HS-5 (cell line): ENCODE results near the gene BCAS3.

Experiments used
- DNase-seq: peaks from one replicate; pipeline ENCODE4 v3.0.0-alpha.2; 2012; ENCODE audit warnings: low read depth

Gene BCAS3

GRCh38 chr17:61072648-61073047 is 395.0 kb downstream of the BCAS3 start:
- no peak for DNase-seq

GRCh38 chr17:61073131-61073530 is 395.5 kb downstream of the BCAS3 start:
- no peak for DNase-seq

DNA sequence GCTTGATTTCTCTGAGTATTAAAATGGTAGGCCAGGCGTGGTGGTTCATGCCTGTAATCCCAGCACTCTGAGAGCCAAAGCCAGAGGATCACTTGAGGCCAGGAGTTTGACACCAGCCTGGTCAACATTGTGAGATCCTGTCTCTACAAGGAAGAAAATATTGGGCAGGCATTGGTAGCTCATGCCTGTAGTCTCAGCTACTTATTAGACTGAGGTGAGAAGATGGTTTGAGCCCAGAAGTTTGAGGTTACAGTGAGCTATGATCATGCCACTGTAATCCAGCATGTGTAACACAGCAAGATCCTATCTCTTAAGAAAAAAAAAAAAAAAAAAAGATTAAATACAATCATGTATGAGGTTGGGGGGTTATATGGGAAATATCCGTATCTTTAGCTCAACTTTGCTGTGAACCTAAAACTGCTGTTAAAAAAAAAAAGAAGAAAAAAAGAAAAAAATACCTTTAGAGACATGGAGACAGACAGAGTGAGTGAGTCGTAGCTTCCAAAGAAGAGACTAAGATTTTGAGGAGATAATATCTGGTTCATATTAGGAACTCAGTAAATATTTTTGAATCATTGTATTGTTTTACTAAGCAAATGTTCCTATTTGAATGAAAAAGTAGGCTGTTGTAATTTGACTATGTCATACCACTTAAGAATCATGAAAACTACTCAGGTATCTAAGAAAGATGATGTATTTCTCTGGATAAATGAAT is 396.3 kb downstream of the BCAS3 start:
- DNase-seq, result no peak

- no peak for DNase-seq
These were observed 398.3 kb downstream of the BCAS3 start for GRCh38 chr17:61075988-61076387.

- DNase-seq, result no peak
These were observed 399.0 kb downstream of the BCAS3 start for GRCh38 chr17:61076621-61077031.

- no peak for DNase-seq
These were observed 404.3 kb downstream of the BCAS3 start for GRCh38 chr17:61081959-61082358.

GRCh38 chr17:61084260-61084659 is 406.6 kb downstream of the BCAS3 start:
- no peak for DNase-seq

GRCh38 chr17:61087024-61087423 is 409.4 kb downstream of the BCAS3 start:
- no peak for DNase-seq

GRCh38 chr17:61088556-61088955 is 410.9 kb downstream of the BCAS3 start:
- DNase-seq, result no peak

DNA sequence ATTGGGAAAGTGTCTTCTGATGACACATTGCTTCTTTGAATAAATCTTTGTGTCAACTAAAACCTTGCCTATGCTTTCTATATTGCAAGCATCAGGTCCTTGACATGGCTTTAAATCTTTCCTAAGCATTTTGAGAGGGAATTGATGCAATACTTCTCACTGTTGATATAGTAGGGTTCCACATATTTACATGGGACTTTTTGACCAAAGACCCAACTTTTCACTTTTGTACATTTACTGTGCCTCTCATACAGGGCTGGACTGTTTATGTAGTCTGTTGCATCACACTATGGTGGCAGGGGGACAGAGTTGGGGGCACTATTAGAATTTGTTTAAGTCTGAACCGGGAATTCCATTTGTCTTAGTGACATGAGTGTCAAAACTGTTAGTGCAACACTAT is 413.4 kb downstream of the BCAS3 start:
- DNase-seq, result no peak

DNA sequence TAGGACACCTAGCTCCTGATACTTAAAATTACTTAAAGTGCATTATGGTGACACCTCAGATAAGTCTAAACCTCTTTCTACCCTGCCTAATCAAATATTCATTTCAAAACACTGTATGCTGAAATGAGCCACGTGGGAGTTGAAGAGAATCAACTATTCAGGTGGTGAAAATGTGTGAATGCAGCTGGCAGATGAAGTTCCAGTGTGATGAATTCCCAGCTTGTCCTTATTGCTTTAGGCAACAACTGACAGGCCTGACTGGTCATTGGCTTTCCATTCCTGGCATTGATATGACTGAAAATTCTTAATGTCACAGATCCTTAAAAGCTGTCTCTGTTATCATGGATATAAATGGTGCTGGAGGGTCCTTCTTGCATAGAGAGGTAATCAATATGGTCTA is 420.1 kb downstream of the BCAS3 start:
- no peak for DNase-seq

- DNase-seq, result no peak
These were observed 428.7 kb downstream of the BCAS3 start for GRCh38 chr17:61106354-61106753.

GRCh38 chr17:61116577-61116976 is 438.9 kb downstream of the BCAS3 start:
- no peak for DNase-seq

DNA sequence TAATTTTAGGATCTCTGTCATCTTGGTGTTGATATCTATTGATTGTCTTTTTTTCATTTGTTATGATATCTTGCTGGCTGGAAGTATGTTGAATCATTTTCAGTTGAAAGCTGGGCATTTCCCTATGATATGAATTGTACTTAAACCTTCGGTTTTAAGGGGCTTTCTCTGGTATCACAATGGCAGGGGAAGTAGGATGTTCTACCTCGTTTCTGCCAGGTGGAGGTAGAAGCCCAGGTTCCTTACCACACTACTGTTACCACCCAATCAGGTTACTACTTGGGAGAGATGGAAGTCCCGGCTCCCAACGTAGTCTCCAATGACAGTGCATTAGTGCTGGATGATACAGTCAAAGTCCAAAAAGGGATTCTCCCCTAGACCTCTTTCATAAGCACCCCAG is 440.3 kb downstream of the BCAS3 start:
- no peak for DNase-seq

DNA sequence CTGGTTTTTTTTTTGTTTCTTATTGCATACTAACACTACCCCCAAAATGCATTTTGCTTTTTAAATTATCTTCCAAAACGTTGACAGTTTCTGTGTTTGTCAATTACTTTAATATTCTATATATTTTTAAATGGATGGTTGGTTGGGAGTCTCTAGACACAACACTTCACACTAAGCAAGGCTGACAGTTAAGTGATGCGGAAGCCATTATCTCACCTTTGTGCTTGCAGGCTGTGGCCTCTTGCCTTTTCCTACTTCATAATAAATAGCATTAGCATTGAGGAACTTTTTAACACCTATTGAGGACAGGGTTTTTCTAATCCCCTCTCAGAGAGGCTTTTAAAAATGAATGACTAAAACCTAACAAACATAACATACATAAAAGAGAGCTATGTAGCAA is 441.2 kb downstream of the BCAS3 start:
- DNase-seq, result no peak

GRCh38 chr17:61122326-61122913 is 444.8 kb downstream of the BCAS3 start:
- DNase-seq, result no peak

DNA sequence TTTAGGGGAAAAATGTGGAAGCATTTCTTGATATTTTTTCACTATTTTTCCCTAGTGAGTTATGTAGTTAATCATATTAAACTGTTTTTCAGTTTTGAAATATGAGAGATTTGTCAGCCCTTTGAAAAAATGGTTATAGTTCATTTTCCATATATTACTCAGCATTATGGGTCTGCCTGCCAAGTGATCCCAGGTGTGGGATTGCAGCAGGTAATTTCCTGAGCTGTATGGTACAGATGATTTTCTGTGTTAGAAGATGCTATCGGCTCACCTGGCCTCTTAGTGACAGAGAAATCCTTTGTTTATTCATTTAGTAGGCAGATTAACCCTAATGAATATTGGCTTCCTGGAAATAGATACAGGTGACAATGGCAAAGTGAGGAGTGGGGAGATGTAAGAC is 446.9 kb downstream of the BCAS3 start:
- DNase-seq, result no peak

DNA sequence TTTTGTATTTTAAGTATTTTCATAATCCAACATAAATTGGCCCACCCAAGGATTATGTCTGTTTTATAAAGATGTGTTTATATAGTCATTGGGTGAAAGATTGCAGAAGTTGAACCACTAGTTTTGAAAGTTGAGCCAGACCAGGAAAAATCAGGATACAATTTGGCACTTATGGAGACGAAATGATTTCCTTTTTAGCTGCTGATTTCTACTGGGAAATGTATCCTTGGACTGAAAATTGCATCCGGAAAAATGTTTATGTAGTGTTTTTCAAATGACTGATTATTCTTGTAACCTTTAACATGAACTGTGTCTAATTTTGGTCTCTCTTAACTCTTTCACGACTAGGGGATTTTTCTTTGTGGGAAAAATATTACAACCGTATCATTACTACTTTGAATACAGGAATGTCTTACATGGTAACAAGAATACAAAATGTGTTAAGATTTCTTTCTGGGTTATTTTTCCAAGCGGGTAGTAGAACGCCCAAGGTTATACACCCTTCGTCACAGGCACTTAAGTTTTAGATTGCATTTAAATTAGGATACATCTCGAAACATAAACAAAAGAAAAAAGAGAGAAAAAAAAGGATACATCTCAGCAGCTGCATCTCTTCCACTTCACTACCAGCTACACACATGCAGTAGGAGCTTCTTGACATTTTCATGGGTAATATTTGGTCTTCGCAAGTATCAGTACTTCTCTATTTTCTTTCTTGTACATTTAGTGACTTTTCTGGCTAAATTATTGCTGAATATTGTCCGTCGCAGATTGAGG is 449.0 kb downstream of the BCAS3 start:
- no peak for DNase-seq

DNA sequence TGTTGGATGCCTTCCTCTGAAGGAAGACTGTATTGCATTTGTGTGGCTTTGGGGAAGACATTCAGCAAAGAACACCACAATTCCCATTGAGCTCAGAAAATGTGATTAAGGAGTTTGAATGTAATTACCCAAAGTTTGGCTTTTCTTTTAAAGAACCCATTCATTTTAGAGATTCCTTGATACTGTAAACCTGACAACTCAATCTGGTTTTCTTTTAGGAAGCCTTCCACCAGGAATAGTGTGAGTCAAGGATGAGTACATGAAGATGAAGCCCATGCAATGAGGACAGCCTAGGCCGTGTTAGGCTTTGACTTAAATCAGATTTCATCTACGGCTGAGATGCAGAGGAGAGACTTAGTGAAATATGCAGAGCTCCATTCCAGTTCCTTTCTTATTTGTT is 450.3 kb downstream of the BCAS3 start:
- DNase-seq, result no peak

- no peak for DNase-seq
These were observed 451.0 kb downstream of the BCAS3 start for GRCh38 chr17:61128661-61129115.

DNA sequence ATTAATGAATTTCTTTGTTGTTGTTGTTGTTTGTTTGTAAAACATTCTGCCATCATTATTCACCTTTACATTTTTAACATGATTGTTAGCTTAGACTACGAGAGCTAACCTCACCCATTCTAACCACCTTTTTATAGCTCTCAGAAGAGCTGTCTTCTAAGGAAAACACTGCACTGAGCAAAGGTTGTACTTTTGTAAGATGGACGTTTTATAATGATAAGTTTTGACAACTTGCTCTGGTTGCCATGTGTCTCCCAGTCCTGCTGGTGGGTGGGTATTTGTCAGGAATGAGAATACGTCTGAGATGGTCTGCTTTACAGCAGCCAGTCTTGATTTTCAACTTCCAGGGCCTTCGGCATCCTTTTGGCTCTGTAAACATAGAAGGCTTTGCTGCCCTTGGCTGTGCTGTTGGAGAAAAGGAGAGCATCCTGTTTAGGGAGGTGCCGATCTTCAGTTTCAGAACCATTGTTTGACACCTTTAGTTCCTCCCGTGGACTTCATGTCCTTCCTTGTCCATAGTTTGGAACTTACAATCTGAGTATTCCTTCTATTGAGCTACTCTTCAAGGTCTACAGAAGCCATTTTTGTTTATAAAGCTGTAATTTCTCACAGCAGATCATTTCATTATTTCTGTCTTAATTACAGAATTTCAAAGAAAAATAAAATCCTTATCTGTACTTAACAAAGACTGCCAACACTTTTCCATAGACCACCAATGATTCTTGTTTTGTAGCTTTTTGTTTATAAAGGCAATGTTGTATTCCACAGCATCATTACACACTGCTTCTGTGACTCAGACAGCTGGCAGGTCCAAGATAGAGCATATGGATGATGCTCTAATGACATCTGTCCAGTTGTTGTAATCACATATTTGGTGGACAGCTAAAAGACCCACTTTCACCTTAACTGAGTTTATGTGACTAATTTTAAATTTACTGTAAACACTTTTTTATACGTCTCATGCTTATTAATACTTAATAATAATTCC is 451.9 kb downstream of the BCAS3 start:
- no peak for DNase-seq

DNA sequence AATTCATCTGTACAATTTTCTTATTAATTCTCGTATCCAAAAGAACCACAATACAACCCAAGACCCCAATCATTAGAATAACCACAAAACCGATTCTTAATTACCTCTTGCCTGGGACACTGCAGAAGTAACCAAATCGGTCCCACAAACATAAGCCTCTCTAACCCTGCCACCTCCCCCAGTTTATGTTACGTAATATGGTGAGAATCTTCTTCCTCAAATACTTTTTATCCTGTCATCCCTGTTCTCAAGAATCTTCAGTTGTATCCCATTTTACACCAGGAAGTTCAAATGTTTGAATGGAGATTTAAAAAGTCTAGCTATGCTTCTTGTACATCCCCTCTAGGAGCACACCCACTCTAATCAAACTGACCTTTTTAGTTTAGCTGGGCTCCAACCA is 452.7 kb downstream of the BCAS3 start:
- DNase-seq, result no peak
